ENCODE measurements around the gene SELENOF.
"Not testable (repeated sequence)": the region's sequence is repeated elsewhere in the genome, so short reads cannot be mapped to it uniquely, and the experiment has no call there.

Gene SELENOF

GRCh38 chr1:86915737-86916235, 1.9 kb upstream of the SELENOF start:
- DNase-seq: no peak

GRCh38 chr1:86914998-86915736, 1.2 kb upstream of the SELENOF start:
- peak; percentile 52 for DNase-seq

- DNase-seq: no peak
These were observed 673 bp upstream of the SELENOF start, which contains the start of gene HS2ST1 for GRCh38 chr1:86914601-86914997. Gene HS2ST1 (plus strand): TSS chr1:86914635.

GRCh38 chr1:86913399-86913895, 479 bp downstream of the SELENOF start:
- peak; percentile 34 for DNase-seq

- no peak for DNase-seq
These were observed 1.5 kb downstream of the SELENOF start for GRCh38 chr1:86912281-86912900.

- no peak for DNase-seq
These were observed 7.5 kb downstream of the SELENOF start for GRCh38 chr1:86906419-86906818.

- DNase-seq: no peak
These were observed 8.1 kb downstream of the SELENOF start for GRCh38 chr1:86905875-86906274.

- not testable (repeated sequence) for DNase-seq
These were observed 14.5 kb downstream of the SELENOF start for GRCh38 chr1:86899401-86899800.

- no peak for DNase-seq
These were observed 25.6 kb downstream of the SELENOF start for GRCh38 chr1:86888327-86888726.

- DNase-seq: no peak
These were observed 26.3 kb downstream of the SELENOF start for GRCh38 chr1:86887479-86888162.

- no peak for DNase-seq
These were observed 38.2 kb downstream of the SELENOF start for GRCh38 chr1:86875722-86876121.

GRCh38 chr1:86872086-86872485, 41.8 kb downstream of the SELENOF start:
- no peak for DNase-seq

GRCh38 chr1:86871001-86871400, 42.9 kb downstream of the SELENOF start:
- DNase-seq: no peak

- no peak for DNase-seq
These were observed 45.4 kb downstream of the SELENOF start for GRCh38 chr1:86868477-86868876.

GRCh38 chr1:86867278-86867677, 46.6 kb downstream of the SELENOF start:
- DNase-seq: not testable (repeated sequence)

GRCh38 chr1:86866665-86867064, 47.3 kb downstream of the SELENOF start:
- DNase-seq: no peak

- DNase-seq: no peak
These were observed 47.8 kb downstream of the SELENOF start for GRCh38 chr1:86865973-86866637.

GRCh38 chr1:86862920-86863319, 51.0 kb downstream of the SELENOF start:
- DNase-seq: no peak

- DNase-seq: no peak
These were observed 52.5 kb downstream of the SELENOF start for GRCh38 chr1:86861424-86861823.

- DNase-seq: no peak
These were observed 53.5 kb downstream of the SELENOF start for GRCh38 chr1:86860424-86860823.

GRCh38 chr1:86860020-86860419, 53.9 kb downstream of the SELENOF start:
- DNase-seq: no peak

- DNase-seq: no peak
These were observed 55.2 kb downstream of the SELENOF start for GRCh38 chr1:86858524-86859261.
